Stimulated activated CD4-positive, alpha-beta T cell treated with anti-CD3 and anti-CD28 coated beads, Interleukin-4, amount 100 ng/mL, for 4 hours (primary cell): ENCODE measurements around the gene LMOD3.

Source experiments
- DNase-seq, 2 experiments: peaks; one replicate each; pipeline ENCODE4 v3.0.0-alpha.2; 2020

Gene LMOD3

GRCh38 chr3:69122403-69122802 is at the start of gene LMOD3:
TSS of gene LMOD3 (minus strand) at chr3:69122595. CDS start at chr3:69122386, 209 bp downstream.
- no peak for DNase-seq

GRCh38 chr3:69172058-69172457 is 49.7 kb upstream of the LMOD3 start:
- DNase-seq = no peak

GRCh38 chr3:69166446-69166845 is 44.1 kb upstream of the LMOD3 start:
- no peak for DNase-seq

- no peak for DNase-seq
Measured at GRCh38 chr3:69165744-69166143, 43.3 kb upstream of the LMOD3 start.

- DNase-seq = no peak
Measured at GRCh38 chr3:69164296-69164695, 41.9 kb upstream of the LMOD3 start.

- no peak for DNase-seq
Measured at GRCh38 chr3:69162308-69162980, 40.0 kb upstream of the LMOD3 start.

GRCh38 chr3:69161587-69162307 is 39.4 kb upstream of the LMOD3 start:
- peak in 1 of 2 experiments; percentile 32 for DNase-seq

- DNase-seq = no peak
Measured at GRCh38 chr3:69160525-69160924, 38.1 kb upstream of the LMOD3 start.

GRCh38 chr3:69160107-69160506 is 37.7 kb upstream of the LMOD3 start:
- DNase-seq = no peak

GRCh38 chr3:69149586-69149985 is 27.2 kb upstream of the LMOD3 start:
- no peak for DNase-seq

GRCh38 chr3:69145688-69146087 is 23.3 kb upstream of the LMOD3 start:
- no peak for DNase-seq

- DNase-seq = no peak
Measured at GRCh38 chr3:69144631-69145245, 22.3 kb upstream of the LMOD3 start.

- DNase-seq = no peak
Measured at GRCh38 chr3:69143612-69144011, 21.2 kb upstream of the LMOD3 start.

GRCh38 chr3:69142797-69143454 is 20.5 kb upstream of the LMOD3 start:
- no peak for DNase-seq

- DNase-seq = no peak
Measured at GRCh38 chr3:69142090-69142489, 19.7 kb upstream of the LMOD3 start.

GRCh38 chr3:69141313-69141712 is 18.9 kb upstream of the LMOD3 start:
- DNase-seq = no peak

- DNase-seq = no peak
Measured at GRCh38 chr3:69137412-69137811, 15.0 kb upstream of the LMOD3 start.

GRCh38 chr3:69137005-69137404 is 14.6 kb upstream of the LMOD3 start:
- no peak for DNase-seq

GRCh38 chr3:69130689-69131088 is 8.3 kb upstream of the LMOD3 start:
- no peak for DNase-seq

- no peak for DNase-seq
Measured at GRCh38 chr3:69129531-69129930, 7.1 kb upstream of the LMOD3 start.

- DNase-seq = no peak
Measured at GRCh38 chr3:69128509-69128908, 6.1 kb upstream of the LMOD3 start.

- DNase-seq = no peak
Measured at GRCh38 chr3:69126999-69127398, 4.6 kb upstream of the LMOD3 start.

- DNase-seq = no peak
Measured at GRCh38 chr3:69126216-69126615, 3.8 kb upstream of the LMOD3 start.

- DNase-seq = no peak
Measured at GRCh38 chr3:69121950-69122349, 445 bp downstream of the LMOD3 start.
